HUDEP-2 (cell line): ENCODE results near the gene PTPN5.

Experiments
- DNase-seq, 76 experiments: peaks; one replicate each; lab custom pipeline; 2025; ENCODE audit not compliant: unreplicated experiment in 76 of 76; lab: John Stamatoyannopoulos, UW

The PTPN5 gene

GRCh38 chr11:18743900-18744514 lies 47.6 kb downstream of the PTPN5 start:
- no peak for DNase-seq

GRCh38 chr11:18743365-18743764 lies 48.2 kb downstream of the PTPN5 start:
- no peak for DNase-seq

DNA sequence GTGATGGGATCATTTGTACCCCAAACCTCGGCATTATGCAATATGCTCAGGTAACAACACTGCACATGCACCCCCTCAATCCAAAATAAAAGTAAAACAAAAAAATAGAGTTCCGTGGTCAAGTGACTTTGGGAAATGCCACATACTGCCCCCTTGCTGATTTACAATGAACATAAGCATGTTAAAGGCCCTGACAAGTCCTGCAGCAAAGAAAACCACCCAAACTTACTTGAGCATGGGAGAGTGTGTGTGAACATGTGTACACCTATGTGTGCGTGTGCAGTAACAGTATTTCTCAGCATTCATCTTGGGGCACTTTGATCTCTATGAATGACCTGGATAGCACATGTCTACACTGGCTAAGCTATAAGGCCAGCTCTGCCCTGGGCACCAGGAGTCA lies 49.8 kb downstream of the PTPN5 start:
- DNase-seq, result no peak

DNA sequence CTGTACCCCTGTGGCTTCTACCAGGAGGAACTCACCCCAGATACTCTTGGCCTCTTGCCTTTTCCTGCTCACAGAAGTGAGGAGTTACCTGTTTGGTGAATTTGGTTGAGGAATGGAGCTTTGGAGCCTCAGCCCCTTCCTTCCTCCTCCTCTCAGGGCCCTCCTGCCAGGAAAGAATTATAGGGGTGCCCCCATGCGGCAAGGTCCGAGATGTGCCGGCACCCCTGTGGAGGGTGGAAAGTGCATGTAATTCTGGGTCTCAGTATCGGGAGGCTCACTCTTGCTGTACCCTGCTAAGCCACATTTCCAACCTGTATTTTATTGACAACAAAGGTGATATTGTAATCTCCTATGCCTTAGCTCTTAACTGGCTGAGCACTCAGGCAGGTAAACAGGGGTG lies 51.9 kb downstream of the PTPN5 start:
- peak in 1 of 76 experiments; percentile 10 for DNase-seq

DNA sequence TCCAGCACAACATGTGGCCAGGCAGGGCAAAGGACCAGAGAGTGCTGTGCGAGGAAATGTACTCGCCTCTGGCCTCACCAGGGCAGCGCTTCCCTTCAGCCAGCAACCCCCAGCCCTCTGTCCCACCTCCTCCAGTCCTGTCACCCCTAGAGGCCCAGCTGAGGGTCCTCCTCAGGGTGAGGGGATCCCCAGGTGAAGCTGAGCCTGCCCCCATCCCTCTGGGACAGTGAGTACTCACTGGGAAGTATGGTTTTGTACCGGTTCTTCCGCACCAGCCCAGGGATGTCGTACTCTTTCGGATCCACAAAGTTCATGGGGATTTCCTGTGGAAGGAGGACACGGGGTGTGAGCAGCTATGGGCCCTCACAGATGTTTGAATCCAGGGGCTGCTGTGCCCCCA lies 54.0 kb downstream of the PTPN5 start:
- DNase-seq, result no peak

- DNase-seq, result no peak
Measured at GRCh38 chr11:18736590-18737148, 54.9 kb downstream of the PTPN5 start.

DNA sequence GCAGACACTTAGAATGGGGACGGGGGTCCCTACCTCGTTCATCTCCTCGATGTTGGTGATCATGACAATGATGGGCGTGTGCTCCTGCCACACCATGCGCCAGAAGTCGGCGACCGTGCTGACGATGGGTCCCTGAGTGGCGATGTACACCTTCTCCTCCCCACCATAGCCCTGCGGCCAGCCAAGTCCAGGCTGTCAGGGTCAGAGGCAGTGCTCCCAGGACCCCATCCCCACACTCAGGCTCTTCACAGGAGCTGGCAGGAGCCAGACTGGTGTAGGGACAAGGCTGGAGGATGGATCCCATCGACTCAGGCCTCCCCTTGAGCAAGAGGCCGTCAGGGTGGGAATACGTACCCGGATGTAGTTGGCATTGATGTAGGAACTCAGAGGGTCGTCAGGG lies 58.4 kb downstream of the PTPN5 start:
- DNase-seq, result no peak

DNA sequence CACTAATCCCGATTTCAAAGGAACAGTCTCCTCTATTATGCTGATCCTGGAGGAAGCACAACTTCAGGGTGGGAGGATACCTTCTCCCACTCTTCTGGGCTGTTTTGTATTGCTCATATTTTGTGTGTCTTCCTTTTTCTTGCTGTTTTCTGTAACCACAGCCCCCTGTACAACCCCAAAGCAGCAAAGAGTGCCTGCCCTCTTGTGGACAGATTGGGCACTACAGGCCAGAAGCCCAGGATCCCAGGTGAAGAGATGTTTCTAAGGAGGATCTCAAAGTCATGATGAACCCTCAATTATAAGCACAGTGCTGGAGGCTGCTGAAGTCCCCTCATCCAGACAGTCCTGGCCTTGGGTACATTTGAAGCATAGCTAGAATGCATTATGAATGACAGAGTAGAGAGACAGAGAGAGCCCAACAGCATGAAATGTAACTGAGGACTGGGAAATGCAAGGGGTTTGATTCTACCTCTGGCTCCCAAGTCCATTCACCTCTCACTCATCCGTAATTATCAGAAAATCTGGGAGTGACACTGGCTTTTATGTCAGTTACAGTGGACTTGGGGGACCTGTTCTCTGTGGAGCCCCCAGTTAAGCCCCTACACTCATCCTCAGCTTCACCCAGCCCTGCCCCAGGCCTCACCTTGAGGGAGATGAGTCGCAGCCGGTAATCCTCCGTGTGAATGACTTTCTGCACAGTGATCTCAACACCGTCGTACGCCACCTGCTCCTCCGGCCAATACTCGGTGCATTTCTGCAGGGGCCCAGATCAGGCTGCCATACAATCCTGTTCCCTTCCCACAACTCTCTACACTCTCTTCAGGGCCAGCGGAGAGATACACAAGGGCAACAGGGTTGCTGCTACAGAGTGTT lies 59.4 kb downstream of the PTPN5 start:
- DNase-seq, result peak in 23 of 76 experiments; percentile 3 to 57 (median 13)

- DNase-seq, result no peak
Measured at GRCh38 chr11:18731441-18731840, 60.2 kb downstream of the PTPN5 start.

- no peak for DNase-seq
Measured at GRCh38 chr11:18730020-18730419, 61.6 kb downstream of the PTPN5 start.

DNA sequence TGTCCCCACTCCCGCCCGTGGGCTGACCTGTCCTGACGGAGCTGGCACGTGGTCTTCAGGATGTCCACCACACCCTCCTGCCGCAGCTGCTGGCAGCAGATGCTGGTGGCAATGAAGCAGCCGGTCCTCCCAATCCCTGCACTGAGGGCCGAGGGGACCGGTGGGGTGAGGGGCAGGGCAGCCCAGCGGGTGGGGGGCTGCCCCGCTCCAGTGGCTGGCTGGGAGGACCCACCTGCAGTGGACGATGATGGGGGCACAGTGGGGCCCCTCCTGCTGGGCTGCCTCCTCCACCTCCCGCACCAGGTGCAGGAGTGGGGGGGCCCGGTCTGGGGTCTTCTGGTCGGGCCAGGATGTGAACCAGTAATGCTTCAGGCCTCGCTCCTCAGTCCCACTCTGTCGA lies 62.2 kb downstream of the PTPN5 start:
- DNase-seq, result no peak

DNA sequence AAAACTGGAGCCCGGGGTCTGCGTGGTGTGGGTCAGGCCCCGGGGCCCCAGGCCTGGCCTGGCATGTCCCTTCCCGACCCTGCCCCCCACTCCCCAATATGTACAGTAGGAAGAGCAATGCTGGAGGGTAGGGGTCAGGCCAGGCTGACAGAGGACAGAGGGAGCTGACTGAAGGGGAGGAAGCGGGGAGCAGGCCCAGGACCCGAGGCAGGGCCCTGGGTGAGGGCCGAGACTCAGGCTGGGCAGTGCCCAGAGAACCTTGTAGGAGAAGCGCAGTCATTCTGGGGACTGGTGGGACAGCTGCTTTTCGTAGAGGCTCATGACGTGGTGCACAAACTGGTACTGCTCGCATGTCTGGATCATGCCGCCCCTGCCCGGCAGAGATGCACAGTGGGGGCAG lies 62.9 kb downstream of the PTPN5 start:
- no peak for DNase-seq

- DNase-seq, result peak in 9 of 76 experiments; percentile 2 to 24 (median 10)
Measured at GRCh38 chr11:18727479-18728236, 63.9 kb downstream of the PTPN5 start.

- DNase-seq, result no peak
Measured at GRCh38 chr11:18726040-18726439, 65.6 kb downstream of the PTPN5 start, which contains the start of gene IGSF22. Gene IGSF22, minus strand, starts transcription at chr11:18726188. Its CDS starts 1,952 bp downstream, at chr11:18724236.

- no peak for DNase-seq
Measured at GRCh38 chr11:18723991-18724390, 67.6 kb downstream of the PTPN5 start.

DNA sequence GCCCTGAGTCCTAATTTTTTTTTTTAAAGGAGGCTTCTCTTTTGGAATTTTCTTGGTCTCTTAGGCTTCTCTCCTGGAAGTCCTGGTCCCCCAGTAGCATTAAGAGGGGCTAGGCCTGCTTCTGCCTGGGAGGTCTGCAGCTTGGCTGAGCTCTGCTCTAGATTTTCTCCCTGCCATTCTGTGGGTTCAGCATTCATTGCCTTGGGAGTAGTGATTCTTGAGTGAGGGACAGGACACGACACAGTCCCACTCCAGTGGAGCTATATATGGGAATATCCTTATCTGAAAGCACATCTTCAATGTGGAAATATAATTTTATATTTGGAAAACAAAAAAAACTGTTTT lies 69.3 kb downstream of the PTPN5 start:
- no peak for DNase-seq

- peak in 18 of 76 experiments; percentile 2 to 32 (median 12) for DNase-seq
Measured at GRCh38 chr11:18721561-18722292, 69.9 kb downstream of the PTPN5 start.

DNA sequence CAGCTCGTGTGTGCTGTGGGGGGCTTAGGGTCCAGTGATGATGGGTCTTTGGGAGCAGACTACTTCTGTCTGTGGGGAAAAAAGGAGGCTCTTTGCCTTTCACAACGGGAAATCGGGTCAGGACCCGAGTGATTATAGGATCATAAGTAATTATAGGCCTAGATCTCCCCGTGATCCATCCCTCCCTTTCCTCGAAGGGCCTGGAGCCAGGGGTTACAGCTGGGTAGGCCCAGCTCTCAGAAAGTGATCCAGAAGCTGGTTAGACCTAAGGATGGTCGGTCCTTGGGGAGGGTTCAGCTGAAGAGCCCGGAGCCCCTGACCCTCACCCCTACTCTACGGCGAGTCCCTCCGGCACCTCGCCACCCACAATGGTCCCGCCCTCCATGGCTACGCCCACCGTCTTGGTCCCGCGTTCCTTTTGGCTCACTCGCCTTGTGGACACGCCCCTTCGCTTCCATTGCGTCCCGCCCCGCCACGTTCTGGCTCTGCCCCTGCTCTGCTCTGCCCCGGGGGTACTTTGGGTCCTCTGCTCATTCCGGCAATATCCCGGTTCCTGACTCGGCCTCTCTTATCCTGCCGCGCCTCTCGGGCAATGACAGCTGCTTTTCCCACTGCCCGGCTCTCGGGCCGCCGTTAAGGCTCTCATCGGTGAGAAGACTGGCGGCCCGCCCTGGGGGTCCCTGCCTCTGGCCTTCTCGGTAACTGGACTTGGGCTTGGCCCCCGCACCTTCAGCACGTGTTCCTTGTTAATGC lies 70.6 kb downstream of the PTPN5 start:
- peak in 44 of 76 experiments; percentile 4 to 60 (median 32) for DNase-seq

DNA sequence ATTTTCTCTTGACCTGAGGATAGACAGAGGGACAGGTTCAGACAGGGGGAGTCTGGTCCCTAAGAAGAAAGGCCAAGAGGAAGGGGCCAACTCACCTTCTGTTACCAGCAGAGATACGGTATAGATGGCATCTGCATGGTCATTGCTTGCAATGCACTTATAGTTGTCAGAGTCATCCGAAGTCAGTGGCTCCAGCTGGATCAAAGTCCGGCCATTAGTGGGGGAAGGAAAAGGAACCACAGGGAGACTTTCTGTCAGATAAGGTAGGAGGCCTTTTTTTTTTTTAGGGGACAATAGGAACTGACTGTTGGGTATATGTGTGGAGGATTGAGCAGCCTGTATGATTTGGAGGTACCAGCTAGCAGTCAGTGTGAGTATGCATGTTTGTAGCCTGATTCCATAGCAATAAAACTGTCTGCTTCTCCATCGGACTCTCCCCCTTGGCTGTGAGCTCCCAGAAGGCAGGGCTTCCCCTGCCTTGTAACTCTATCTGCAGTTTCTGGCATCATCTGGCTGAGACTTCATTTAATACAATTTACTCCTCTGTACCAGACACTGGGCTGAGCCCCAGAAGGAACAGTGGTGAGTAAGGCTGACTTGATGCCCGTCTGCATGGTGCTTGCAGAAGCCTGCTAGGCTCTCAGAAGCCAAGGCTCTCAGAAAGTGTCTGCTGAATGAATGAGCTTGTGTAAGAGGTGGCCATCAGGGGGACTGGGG lies 71.3 kb downstream of the PTPN5 start:
- no peak for DNase-seq
